Thyroid gland (tissue), 4 donors: ENCODE data around the gene CLPX.

Source experiments
- CTCF ChIP-seq, 6 experiments: fragments of 200-600 bp in 3 of 6; fragments of 450-650 bp in 3 of 6; sonication (generic) in 3 of 6; IDR thresholded peaks; one replicate each; pipeline ENCODE4 v1.5.1; 2016 to 2019; ENCODE audit warnings: antibody characterized with exemption in 6 of 6, mild to moderate bottlenecking in 2 of 6, inconsistent platforms in 1 of 6, moderate library complexity in 1 of 6
- POLR2A ChIP-seq, 2 donors: fragments of 450-650 bp; IDR thresholded peaks; one replicate each; pipeline ENCODE4 v1.6.1; 2017; ENCODE audit warnings: antibody characterized with exemption in 2 of 2, mild to moderate bottlenecking in 2 of 2, moderate library complexity in 1 of 2

GRCh38 chr15:65226221-65226620, 41.1 kb upstream of the CLPX start:
- TF ChIP-seq CTCF (IDR thresholded peaks at IDR 0.05) (no peak), POLR2A (IDR thresholded peaks at IDR 0.05) (no peak)
